HepG2 (cell line): ENCODE data around the gene FAF1. TPM values are rescaled to one million over a fixed set of nuclear protein-coding genes. Genes with fewer than 3 reads are reported as not detected.

Source experiments
- ATAC-seq: fragments of 200-7000 bp; cut with Tn5 transposase; 3 replicates; pipeline ENCODE4 v1.9.1; 2020; ENCODE audit warnings: mild to moderate bottlenecking, moderate library complexity
- BruUV-seq: library from RNA; stranded (reverse); fragments of 400-500 nt; replicated peaks from 2 replicates; lab custom pipeline; 2021; lab: Mats Ljungman, UMichigan
- CTCF ChIA-PET: fragments of 300-600 bp; formaldehyde crosslinking; extraction: SDS; loops from one replicate; lab custom pipeline; 2021; ENCODE audit warnings: low total read pairs, inconsistent platforms, low intra/inter-chr PET ratio; lab: Yijun Ruan, JAX
- POLR2A ChIA-PET: fragments of 350-600 bp; sonication (Branson Sonifier 250); formaldehyde crosslinking; loops from one replicate; lab custom pipeline; 2020; ENCODE audit warnings: antibody characterized with exemption, inconsistent platforms; lab: Yijun Ruan, JAX
- DNase-seq: peaks from one replicate; pipeline ENCODE4 v3.0.0-alpha.2; 2015; ENCODE audit warnings: low spot score
- FAIRE-seq: peaks from 3 replicates; lab custom pipeline; 2011; peaks lifted over from hg19 to GRCh38; lab: Jason Lieb, UNC
- H2AFZ ChIP-seq: one replicate; pipeline ENCODE4 v1.6.1; 2011; ENCODE audit warnings: low read length, inconsistent platforms
- H3K27ac ChIP-seq: fragments of 300-600 bp; 3 replicates; pipeline ENCODE4 v1.8.0; 2011; ENCODE audit warnings: mixed run types, mild to moderate bottlenecking, mixed read lengths, low read length, inconsistent platforms; ENCODE audit not compliant: insufficient read depth; ENCODE audit errors: extremely low read length
- H3K27me3 ChIP-seq, 2 experiments: fragments of 200-600 bp in 1 of 2; 2 replicates in 1 of 2; 3 replicates in 1 of 2; pipeline versions ENCODE4 v1.6.0 to v1.8.0; 2011; ENCODE audit warnings: low read length in 2 of 2, mild to moderate bottlenecking in 2 of 2, moderate library complexity in 2 of 2, inconsistent platforms in 1 of 2; ENCODE audit not compliant: insufficient read depth in 2 of 2, control insufficient read depth in 1 of 2
- H3K36me3 ChIP-seq, 2 experiments: fragments of 200-600 bp in 1 of 2; replicated peaks in 1 of 2; 2 replicates in 1 of 2; 3 replicates in 1 of 2; pipeline versions ENCODE4 v1.5.1 to v1.8.0; 2011; ENCODE audit warnings: low read length in 2 of 2, inconsistent platforms in 1 of 2; ENCODE audit not compliant: insufficient read depth in 2 of 2, control insufficient read depth in 1 of 2
- H3K4me1 ChIP-seq: 2 replicates; pipeline ENCODE4 v1.5.1; 2012; ENCODE audit warnings: low read length, inconsistent platforms; ENCODE audit not compliant: insufficient read depth
- H3K4me2 ChIP-seq: 2 replicates; pipeline ENCODE4 v1.6.0; 2011; ENCODE audit warnings: low read depth, low read length, inconsistent platforms
- H3K4me3 ChIP-seq, 3 experiments: fragments of 200-600 bp in 1 of 3; sonication (generic), shearing (Covaris generic) in 1 of 3; replicated peaks in 1 of 3; 2 replicates each; pipeline ENCODE4 v1.5.1; 2011 to 2016; ENCODE audit warnings: low read length in 3 of 3, inconsistent platforms in 2 of 3, low read depth in 2 of 3, mild to moderate bottlenecking in 2 of 3, control low read depth in 1 of 3, mixed read lengths in 1 of 3; ENCODE audit not compliant: insufficient read depth in 1 of 3
- H3K79me2 ChIP-seq: one replicate; pipeline ENCODE4 v1.6.1; 2011; ENCODE audit warnings: low read length, inconsistent platforms; ENCODE audit not compliant: insufficient read depth
- H3K9ac ChIP-seq: 2 replicates; pipeline ENCODE4 v1.6.0; 2011; ENCODE audit warnings: mild to moderate bottlenecking, low read depth, low read length, inconsistent platforms; ENCODE audit not compliant: insufficient read depth
- H3K9me3 ChIP-seq: 2 replicates; pipeline ENCODE4 v1.5.1; 2012; ENCODE audit warnings: mild to moderate bottlenecking, low read length
- H4K20me1 ChIP-seq: 2 replicates; pipeline ENCODE4 v1.6.0; 2011; ENCODE audit warnings: inconsistent platforms, mild to moderate bottlenecking, low read length, moderate library complexity; ENCODE audit not compliant: insufficient read depth
- AKAP8 ChIP-seq: sonication (generic); formaldehyde crosslinking; IDR thresholded peaks from 2 replicates; pipeline ENCODE4 v1.5.1; 2020; ENCODE audit warnings: mild to moderate bottlenecking, missing genetic modification reagents
- SMAD3 ChIP-seq: sonication (generic); formaldehyde crosslinking; IDR thresholded peaks from 2 replicates; pipeline ENCODE4 v1.4.0; 2020; ENCODE audit warnings: missing genetic modification reagents
- SSRP1 ChIP-seq: IDR thresholded peaks from 2 replicates; pipeline ENCODE4 v1.6.1; 2016; ENCODE audit warnings: control low read depth
- ZBTB34 ChIP-seq: sonication (generic); formaldehyde crosslinking; IDR thresholded peaks from 2 replicates; pipeline ENCODE4 v1.8.0; 2022; ENCODE audit warnings: mild to moderate bottlenecking, missing genetic modification reagents
- ZFP41 ChIP-seq: sonication (generic); formaldehyde crosslinking; IDR thresholded peaks from 2 replicates; pipeline ENCODE4 v1.4.0; 2020; ENCODE audit warnings: mild to moderate bottlenecking, missing genetic modification reagents, borderline replicate concordance
- ZNF317 ChIP-seq: sonication (generic); formaldehyde crosslinking; IDR thresholded peaks from 2 replicates; pipeline ENCODE4 v1.5.0; 2020; ENCODE audit warnings: mild to moderate bottlenecking, missing genetic modification reagents
- ZNF34 ChIP-seq: sonication (generic); formaldehyde crosslinking; IDR thresholded peaks from 2 replicates; pipeline ENCODE4 v1.4.0; 2020; ENCODE audit warnings: mild to moderate bottlenecking, missing genetic modification reagents, borderline replicate concordance
- ZNF484 ChIP-seq: sonication (generic); formaldehyde crosslinking; IDR thresholded peaks from 2 replicates; pipeline ENCODE4 v1.5.1; 2020; ENCODE audit warnings: mild to moderate bottlenecking, low read depth, missing genetic modification reagents, borderline replicate concordance
- WGBS: methylation state at CpG from one replicate; pipeline ENCODE4 v1.1.6; 2017; ENCODE audit warnings: low lambda C conversion rate; 5-methylcytosine and 5-hydroxymethylcytosine counted together
- in situ Hi-C: cut with HindIII; loops from 2 replicates; pipeline ENCODE4 v1.10.0; 2017; ENCODE audit warnings: low pct_unique_long_range_greater_than_20kb; ENCODE audit not compliant: extremely low pct_ligation_motif_present
- intact Hi-C: fragments of 100-400 bp; cut with micrococcal nuclease; formaldehyde crosslinking; loops from one replicate; pipeline ENCODE4 v1.10.0; 2022; ENCODE audit not compliant: unreplicated experiment
- polyA plus RNA-seq, 8 experiments: library from polyadenylated mRNA; depleted of rRNA in 3 of 8; stranded (reverse) in 7 of 8; unstranded in 1 of 8; fragments of >200 nt; fragmentation: Illumina TruSeq in 4 of 8; extraction: Trizol in 4 of 8; gene quantifications; 2 replicates each; pipeline versions ENCODE4 v1.2.1 to v1.2.3, GENCODE V29; 2011 to 2016; ENCODE audit warnings: low read depth in 4 of 8, missing spikeins in 1 of 8, mixed read lengths in 1 of 8; ENCODE audit not compliant: insufficient read depth in 1 of 8
- total RNA-seq, 5 experiments: library from RNA; depleted of rRNA; stranded (reverse); fragments of >200 nt; fragmentation: Illumina TruSeq; extraction: Trizol; gene quantifications; 2 replicates each; pipeline ENCODE4 v1.2.3, GENCODE V29; 2016; ENCODE audit warnings: low read depth in 1 of 5
- TF ChIP-seq, protein P1 (sequence below): sonication (generic); formaldehyde crosslinking; conservative IDR thresholded peaks from 2 replicates; pipeline ENCODE4 v1.5.0; 2020; ENCODE audit warnings: missing genetic modification reagents

Gene FAF1
- total and polyA plus RNA-seq, 2 of the 13 experiments (the other 11 are each of a cell fraction or from before 2014, with no cell fraction given), result 19.4 to 63.3 TPM

DNA sequence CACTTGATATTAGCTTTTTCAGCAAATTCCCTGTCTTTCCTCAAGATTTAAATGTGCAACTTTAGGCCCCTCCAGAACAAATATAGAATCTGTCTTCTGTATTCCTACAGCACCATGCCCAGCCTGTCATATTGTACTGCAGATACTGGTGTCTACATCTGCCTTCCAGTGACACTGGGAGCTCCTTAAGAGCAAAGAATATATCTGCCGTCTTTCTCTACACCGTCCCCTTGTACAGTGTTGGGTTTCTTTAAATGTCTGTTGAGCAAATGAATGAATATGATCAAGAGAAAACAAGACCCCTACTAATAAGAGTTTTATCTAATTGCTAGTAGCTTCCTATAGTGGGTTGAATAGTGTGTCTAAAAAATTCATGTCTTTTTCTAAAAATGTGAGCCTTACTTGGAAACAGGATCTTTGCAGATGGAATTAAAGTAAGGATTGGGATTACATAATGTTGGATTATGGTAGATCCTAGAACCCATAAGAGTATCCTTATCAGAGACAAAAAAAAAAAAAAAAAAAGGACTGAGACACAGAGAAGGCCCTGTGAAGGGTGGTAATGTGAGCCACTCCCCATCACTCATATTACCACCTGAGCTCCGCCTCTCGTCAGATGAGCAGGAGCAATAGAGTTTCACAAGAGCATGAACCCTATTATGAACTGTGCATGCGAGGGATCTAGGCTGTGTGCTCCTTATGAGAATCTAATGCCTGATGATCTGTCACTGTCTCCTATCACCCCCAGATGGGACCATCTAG, 128.6 kb downstream of the FAF1 start:
- Histone ChIP-seq H3K27me3 (no peaks in the 10 kb centered on the region), H3K4me2 (no peak overlapping the region), H3K27ac (no peak overlapping the region), H4K20me1 (no peaks in the 10 kb centered on the region), H3K9ac (no peak overlapping the region), H3K9me3 (no peaks in the 10 kb centered on the region), H3K4me1 (peaks cover 9% of the 10 kb centered on the region), H3K36me3 (no peaks in the 10 kb centered on the region), H2AFZ (no peak overlapping the region), H3K79me2 (peaks cover 2% of the 10 kb centered on the region), H3K4me3 (no peak overlapping the region)
- DNase-seq (no peak), FAIRE-seq (no peak), ATAC-seq (no peak)
- intact Hi-C loops (no loop called here), in situ Hi-C loops (no loop called here)
- BruUV-seq, result no TSS peak
- WGBS, result 98% methylated on average over 5 of the region's 5 CpGs
- POLR2A ChIA-PET, result no interaction called here
- CTCF ChIA-PET, result no interaction called here
- TF ChIP-seq AKAP8 (no peak), ZNF317 (CRISPR knock-in tag) (peak; percentile 93), ZNF34 (no peak)

- intact Hi-C loops, result no loop called here
- POLR2A ChIA-PET, result no interaction called here
- Histone ChIP-seq H3K4me3 (no peak overlapping the region), H3K9ac (no peak overlapping the region), H3K36me3 (no peaks in the 10 kb centered on the region)
- TF ChIP-seq ZBTB34 (CRISPR knock-in tag), result no peak
- no peak for TF ChIP-seq SMAD3 (CRISPR knock-in tag)
- TF ChIP-seq, protein P1, sequence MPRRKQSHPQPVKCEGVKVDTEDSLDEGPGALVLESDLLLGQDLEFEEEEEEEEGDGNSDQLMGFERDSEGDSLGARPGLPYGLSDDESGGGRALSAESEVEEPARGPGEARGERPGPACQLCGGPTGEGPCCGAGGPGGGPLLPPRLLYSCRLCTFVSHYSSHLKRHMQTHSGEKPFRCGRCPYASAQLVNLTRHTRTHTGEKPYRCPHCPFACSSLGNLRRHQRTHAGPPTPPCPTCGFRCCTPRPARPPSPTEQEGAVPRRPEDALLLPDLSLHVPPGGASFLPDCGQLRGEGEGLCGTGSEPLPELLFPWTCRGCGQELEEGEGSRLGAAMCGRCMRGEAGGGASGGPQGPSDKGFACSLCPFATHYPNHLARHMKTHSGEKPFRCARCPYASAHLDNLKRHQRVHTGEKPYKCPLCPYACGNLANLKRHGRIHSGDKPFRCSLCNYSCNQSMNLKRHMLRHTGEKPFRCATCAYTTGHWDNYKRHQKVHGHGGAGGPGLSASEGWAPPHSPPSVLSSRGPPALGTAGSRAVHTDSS (CRISPR knock-in tag), result no peak
- TF ChIP-seq ZFP41 (CRISPR knock-in tag), result no peak
- TF ChIP-seq SSRP1 (CRISPR knock-in tag), result no peak
- no peak for TF ChIP-seq ZNF484 (CRISPR knock-in tag)
- TF ChIP-seq, all 625 proteins: peak for 0
- H3K4me2 ChIP-seq, result no peak overlapping the region
- FAIRE-seq (no peak), DNase-seq (no peak), ATAC-seq (no peak)
- in situ Hi-C loops, result no loop called here
- no peak overlapping the region for H3K27ac ChIP-seq
- no peaks in the 10 kb centered on the region for H3K27me3 ChIP-seq
- H4K20me1 ChIP-seq, result no peaks in the 10 kb centered on the region
- no peaks in the 10 kb centered on the region for H3K79me2 ChIP-seq
- BruUV-seq, result no TSS peak
- H3K4me1 ChIP-seq, result peaks cover 9% of the 10 kb centered on the region
- CTCF ChIA-PET, result no interaction called here
- H2AFZ ChIP-seq, result no peak overlapping the region
- H3K9me3 ChIP-seq, result no peaks in the 10 kb centered on the region
Measured at GRCh38 chr1:50830621-50831020, 129.4 kb downstream of the FAF1 start.
